BJ (cell line): ENCODE measurements around the gene STK32C. TPM values are rescaled to one million over a fixed set of nuclear protein-coding genes. Genes with fewer than 3 reads are reported as not detected.
"Not testable (repeated sequence)": the region's sequence is repeated elsewhere in the genome, so short reads cannot be mapped to it uniquely, and the experiment has no call there.

ENCODE experiments used
- CTCF ChIA-PET: fragments of 350-600 bp; formaldehyde crosslinking; extraction: SDS; loops from one replicate; lab custom pipeline; 2021; ENCODE audit warnings: antibody characterized with exemption, inconsistent platforms; lab: Yijun Ruan, JAX
- POLR2A ChIA-PET: fragments of 300-600 bp; sonication (Branson Sonifier 250); formaldehyde crosslinking; extraction: SDS; loops from one replicate; lab custom pipeline; 2021; ENCODE audit warnings: antibody characterized with exemption; lab: Charles Lee
- DNase-seq: peaks from one replicate; pipeline ENCODE4 v3.0.0-alpha.2; 2011; ENCODE audit warnings: low read depth
- H3K27me3 ChIP-seq: 2 replicates; pipeline ENCODE4 v1.6.0; 2011; ENCODE audit warnings: low read length; ENCODE audit not compliant: control insufficient read depth, insufficient read depth
- H3K36me3 ChIP-seq: 2 replicates; pipeline ENCODE4 v1.5.1; 2011; ENCODE audit warnings: low read length; ENCODE audit not compliant: control insufficient read depth, insufficient read depth
- H3K4me3 ChIP-seq: 2 replicates; pipeline ENCODE4 v1.5.1; 2011; ENCODE audit warnings: low read depth, mild to moderate bottlenecking, control low read depth, low read length
- polyA plus RNA-seq: library from polyadenylated mRNA; depleted of rRNA; stranded (reverse); fragments of >200 nt; gene quantifications from 2 replicates; pipeline ENCODE4 v1.2.3, GENCODE V29; 2011
- TF ChIP-seq, protein P1 (sequence below): IDR thresholded peaks from 2 replicates; pipeline ENCODE4 v1.5.1; 2011; ENCODE audit warnings: low read depth, mild to moderate bottlenecking, control low read depth, inconsistent platforms, low read length, moderate library complexity; ENCODE audit not compliant: insufficient read depth

STK32C gene
- polyA plus RNA-seq, 1 experiment, result 12.1 TPM

DNA sequence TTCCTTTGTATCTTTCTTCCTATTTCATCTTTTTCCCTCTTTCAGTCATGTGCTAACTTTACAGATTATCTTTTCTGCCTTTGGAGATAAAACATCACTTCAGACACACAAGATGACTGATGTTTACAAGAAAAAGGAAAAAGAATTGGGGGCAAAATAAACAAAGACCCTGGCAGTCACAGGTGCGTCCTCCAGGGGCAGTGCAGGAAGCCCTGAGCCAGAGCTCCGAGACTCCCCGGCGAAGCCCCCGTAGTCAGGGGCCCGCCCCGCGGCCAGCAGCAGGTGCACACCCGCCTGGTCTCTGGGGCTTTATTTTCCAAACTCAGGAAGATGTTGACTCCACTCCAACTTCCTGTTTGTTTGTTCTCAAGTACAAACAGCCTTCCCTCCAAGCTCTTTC lies 10.2 kb downstream of the STK32C start:
- TF ChIP-seq, protein P1, sequence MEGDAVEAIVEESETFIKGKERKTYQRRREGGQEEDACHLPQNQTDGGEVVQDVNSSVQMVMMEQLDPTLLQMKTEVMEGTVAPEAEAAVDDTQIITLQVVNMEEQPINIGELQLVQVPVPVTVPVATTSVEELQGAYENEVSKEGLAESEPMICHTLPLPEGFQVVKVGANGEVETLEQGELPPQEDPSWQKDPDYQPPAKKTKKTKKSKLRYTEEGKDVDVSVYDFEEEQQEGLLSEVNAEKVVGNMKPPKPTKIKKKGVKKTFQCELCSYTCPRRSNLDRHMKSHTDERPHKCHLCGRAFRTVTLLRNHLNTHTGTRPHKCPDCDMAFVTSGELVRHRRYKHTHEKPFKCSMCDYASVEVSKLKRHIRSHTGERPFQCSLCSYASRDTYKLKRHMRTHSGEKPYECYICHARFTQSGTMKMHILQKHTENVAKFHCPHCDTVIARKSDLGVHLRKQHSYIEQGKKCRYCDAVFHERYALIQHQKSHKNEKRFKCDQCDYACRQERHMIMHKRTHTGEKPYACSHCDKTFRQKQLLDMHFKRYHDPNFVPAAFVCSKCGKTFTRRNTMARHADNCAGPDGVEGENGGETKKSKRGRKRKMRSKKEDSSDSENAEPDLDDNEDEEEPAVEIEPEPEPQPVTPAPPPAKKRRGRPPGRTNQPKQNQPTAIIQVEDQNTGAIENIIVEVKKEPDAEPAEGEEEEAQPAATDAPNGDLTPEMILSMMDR, result no peak
- Histone ChIP-seq H3K4me3 (no peak overlapping the region), H3K36me3 (no peaks in the 10 kb centered on the region), H3K27me3 (peaks cover 4% of the 10 kb centered on the region; the same call in 1 of the 2 replicates)
- no peak for DNase-seq
- CTCF ChIA-PET, result interaction anchor here (0.7 kb wide), 2 partner anchors 8 to 25 kb away, joined by 3 to 4 read pairs; no protein-coding TSS in a partner anchor
- POLR2A ChIA-PET, result no interaction called here

DNA sequence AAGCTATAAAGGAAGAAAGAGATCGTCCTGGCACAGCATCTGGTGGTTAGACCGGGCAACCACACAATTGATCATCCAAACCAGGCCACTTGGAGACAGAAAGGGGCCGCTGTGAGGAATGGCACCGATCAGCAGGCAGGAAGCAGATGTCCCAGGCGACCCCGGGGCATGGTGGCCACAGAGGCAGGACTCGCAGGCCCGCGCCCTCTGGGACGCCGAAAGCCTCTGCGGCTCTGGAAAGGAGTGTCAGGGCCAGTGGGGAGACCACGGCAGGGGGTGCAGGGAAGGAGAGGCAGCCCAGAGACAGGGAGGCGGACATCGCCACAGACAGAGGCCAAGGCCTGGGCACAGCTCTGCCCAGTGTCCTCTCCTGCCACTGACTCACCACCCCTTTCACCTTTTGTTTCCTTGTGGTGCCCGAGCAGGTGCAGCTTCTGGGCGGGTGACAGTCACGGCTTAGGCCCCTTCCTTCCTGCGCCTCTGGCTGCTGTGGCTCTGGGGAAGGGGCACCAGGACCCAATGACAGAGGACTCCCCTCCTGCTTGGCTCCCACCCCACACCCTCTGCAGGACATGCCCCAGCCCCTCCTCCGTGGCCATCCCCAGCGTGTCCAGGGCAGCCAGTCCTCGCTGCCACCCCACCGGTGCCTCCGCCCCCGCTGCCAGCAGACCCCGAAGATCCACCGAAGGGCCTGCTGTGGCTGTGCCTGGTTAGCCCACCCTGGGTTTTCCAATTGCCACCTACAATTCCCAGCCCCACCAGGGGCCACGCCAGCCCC lies 10.9 kb downstream of the STK32C start:
- POLR2A ChIA-PET, result no interaction called here

DNA sequence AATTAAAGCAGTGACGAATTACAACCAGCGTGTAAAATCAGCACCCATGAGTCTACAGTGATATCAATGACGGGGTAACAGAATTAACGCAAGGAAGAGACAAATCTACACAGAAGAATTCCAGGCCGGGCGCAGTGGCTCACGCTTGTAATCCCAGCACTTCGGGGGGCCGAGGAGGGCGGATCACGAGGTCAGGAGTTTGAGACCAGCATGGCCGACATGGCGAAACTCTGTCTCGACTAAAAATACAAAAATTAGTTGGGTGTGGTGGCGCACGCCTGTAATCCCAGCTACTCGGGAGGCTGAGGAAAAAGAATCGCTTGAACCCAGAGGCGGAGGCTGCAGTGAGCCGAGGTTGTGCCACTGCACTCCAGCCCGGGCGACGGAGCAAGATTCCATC lies 12.3 kb downstream of the STK32C start:
- POLR2A ChIA-PET, CTCF ChIA-PET, H3K4me3 ChIP-seq: not testable (repeated sequence)

More for the DNA sequence above, 10.9 kb downstream of the STK32C start:
- CTCF ChIA-PET, result interaction anchor here (0.7 kb wide), 1 partner anchor 25 kb away, joined by 3 read pairs; no protein-coding TSS in a partner anchor
- TF ChIP-seq, protein P1, result no peak
- no peaks in the 10 kb centered on the region for H3K36me3 ChIP-seq
- no peak for DNase-seq
- H3K27me3 ChIP-seq, result peaks cover 2% of the 10 kb centered on the region; the same call in 1 of the 2 replicates
- no peak overlapping the region for H3K4me3 ChIP-seq

DNA sequence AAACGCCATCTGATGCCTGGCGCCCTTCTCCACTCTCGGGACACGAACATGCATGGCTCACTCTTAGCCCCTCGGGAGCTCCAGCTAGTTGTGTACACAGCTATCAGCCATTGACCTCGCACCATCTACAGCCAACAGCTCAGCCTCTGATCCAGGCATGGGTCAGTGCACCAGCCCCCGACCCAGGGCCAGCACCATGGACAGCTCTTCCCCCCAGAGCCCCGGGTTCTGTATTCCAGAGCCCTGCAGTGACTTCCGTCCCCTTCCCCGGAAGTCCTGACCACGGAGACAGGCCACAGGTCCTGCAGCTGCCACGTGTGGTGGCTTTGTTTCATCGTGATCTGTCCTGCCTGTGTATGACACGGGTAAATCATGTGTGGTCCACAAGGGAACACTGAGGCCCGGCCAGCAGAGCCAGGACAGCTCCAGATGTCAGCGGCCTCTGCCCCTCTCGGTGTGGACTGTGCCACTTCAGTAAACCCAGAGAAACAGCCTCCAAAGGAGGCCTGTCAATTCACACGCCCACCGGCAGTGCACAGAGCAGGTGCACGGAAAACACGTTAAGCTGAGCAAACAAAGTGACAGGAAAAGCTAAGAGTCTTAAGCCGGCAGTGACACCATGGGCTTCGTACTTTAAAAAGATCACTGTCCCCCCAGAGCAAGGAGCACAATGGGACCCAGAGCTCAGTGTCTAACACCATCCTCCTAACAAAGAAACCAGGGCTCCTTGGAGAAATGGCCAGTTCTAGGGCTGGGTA lies 13.0 kb downstream of the STK32C start:
- TF ChIP-seq, protein P1, result no peak
- CTCF ChIA-PET, result interaction anchor here (1.1 kb wide), 1 partner anchor 57 kb away, joined by 3 read pairs; no protein-coding TSS in a partner anchor
- peaks cover 2% of the 10 kb centered on the region; the same call in 1 of the 2 replicates for H3K27me3 ChIP-seq
- H3K4me3 ChIP-seq, result no peak overlapping the region
- POLR2A ChIA-PET, result no interaction called here
- H3K36me3 ChIP-seq, result no peaks in the 10 kb centered on the region
- DNase-seq, result no peak

More for the DNA sequence above, 12.3 kb downstream of the STK32C start:
- H3K36me3 ChIP-seq, H3K27me3 ChIP-seq, DNase-seq: not testable (repeated sequence)

DNA sequence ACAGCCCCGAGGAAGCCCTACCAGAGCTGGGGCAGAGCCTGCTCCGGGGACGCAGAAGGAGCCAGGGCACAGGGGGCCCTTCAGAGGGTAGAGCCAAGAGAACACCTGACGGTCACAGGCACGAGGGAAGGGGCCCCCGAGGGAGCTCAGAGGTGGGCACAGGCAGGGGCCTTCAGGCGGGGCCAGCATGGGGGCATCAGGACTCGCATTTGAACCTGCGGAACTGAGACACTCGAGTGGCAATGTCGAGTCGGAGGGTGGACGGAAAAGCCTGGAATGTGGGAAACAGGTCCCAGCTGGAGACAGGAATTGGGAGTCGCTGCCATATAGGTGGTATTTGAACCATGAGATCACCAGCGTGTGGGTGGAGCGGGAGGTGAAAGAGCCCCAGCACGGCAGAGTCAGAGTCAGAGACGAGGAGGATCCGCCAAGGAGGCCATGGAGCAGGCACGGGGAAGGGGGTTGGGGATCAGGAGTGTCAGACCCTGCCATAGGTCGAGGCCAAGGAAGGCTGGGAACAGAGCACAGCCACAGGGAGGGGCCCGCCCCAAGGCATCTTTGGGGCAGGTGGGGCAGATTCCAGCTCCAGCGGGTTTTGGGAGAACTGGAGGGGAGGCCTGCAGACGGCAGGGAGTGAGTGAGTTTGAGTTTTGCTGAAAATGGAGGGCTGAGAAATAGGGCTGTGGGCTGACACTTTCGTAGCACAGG lies 13.8 kb downstream of the STK32C start:
- peaks cover 2% of the 10 kb centered on the region; the same call in 1 of the 2 replicates for H3K27me3 ChIP-seq
- ChIA-PET CTCF (interaction anchor here (1.1 kb wide), 1 partner anchor 57 kb away, joined by 3 read pairs; no protein-coding TSS in a partner anchor), POLR2A (no interaction called here)
- TF ChIP-seq, protein P1, result no peak
- no peaks in the 10 kb centered on the region for H3K36me3 ChIP-seq
- H3K4me3 ChIP-seq, result no peak overlapping the region
- no peak for DNase-seq
